ENCODE data around the gene TCF3.

TCF3 gene

GRCh38 chr19:1580957-1581356, 71.5 kb downstream of the TCF3 start:
- DNase-seq (ENCODE audit: low read depth), result no peak

GRCh38 chr19:1580382-1580781, 72.0 kb downstream of the TCF3 start:
- no peak for DNase-seq (ENCODE audit: low read depth)

GRCh38 chr19:1579222-1579621, 73.2 kb downstream of the TCF3 start:
- no peak for DNase-seq (ENCODE audit: low read depth)

- DNase-seq (ENCODE audit: low read depth), result no peak
Observed at GRCh38 chr19:1577929-1578618, 74.3 kb downstream of the TCF3 start.

- DNase-seq (ENCODE audit: low read depth), result no peak
Observed at GRCh38 chr19:1577090-1577928, 75.1 kb downstream of the TCF3 start.

GRCh38 chr19:1576242-1577089, 75.9 kb downstream of the TCF3 start:
- no peak for DNase-seq (ENCODE audit: low read depth)

- DNase-seq (ENCODE audit: low read depth), result no peak
Observed at GRCh38 chr19:1575323-1576241, 76.8 kb downstream of the TCF3 start.

- DNase-seq (ENCODE audit: low read depth), result no peak
Observed at GRCh38 chr19:1574354-1575136, 77.9 kb downstream of the TCF3 start.

GRCh38 chr19:1572795-1573194, 79.6 kb downstream of the TCF3 start:
- no peak for DNase-seq (ENCODE audit: low read depth)

GRCh38 chr19:1571358-1571757, 81.1 kb downstream of the TCF3 start:
- DNase-seq (ENCODE audit: low read depth), result no peak

- DNase-seq (ENCODE audit: low read depth), result no peak
Observed at GRCh38 chr19:1570836-1571235, 81.6 kb downstream of the TCF3 start.

- no peak for DNase-seq (ENCODE audit: low read depth)
Observed at GRCh38 chr19:1569997-1570396, 82.4 kb downstream of the TCF3 start.

- DNase-seq (ENCODE audit: low read depth), result peak; percentile 43
Observed at GRCh38 chr19:1568320-1569019, 83.9 kb downstream of the TCF3 start, which contains the start of gene MEX3D. Gene MEX3D, minus strand, starts transcription at chr19:1568325. Its CDS starts 267 bp downstream, at chr19:1568058.

GRCh38 chr19:1567848-1568227, 84.6 kb downstream of the TCF3 start:
- no peak for DNase-seq (ENCODE audit: low read depth)

GRCh38 chr19:1567116-1567847, 85.1 kb downstream of the TCF3 start:
- DNase-seq (ENCODE audit: low read depth), result no peak

- peak; percentile 73 for DNase-seq (ENCODE audit: low read depth)
Observed at GRCh38 chr19:1566392-1567115, 85.9 kb downstream of the TCF3 start.

GRCh38 chr19:1563251-1563650, 89.2 kb downstream of the TCF3 start:
- DNase-seq (ENCODE audit: low read depth), result no peak

GRCh38 chr19:1561236-1561842, 91.1 kb downstream of the TCF3 start:
- no peak for DNase-seq (ENCODE audit: low read depth)
